ENCODE data around the gene PLEKHA7.

GRCh38 chr11:16898274-16898985 lies 115.8 kb downstream of the PLEKHA7 start:
- TF ChIP-seq YY1 (IDR thresholded peaks at IDR 0.05; ENCODE audit: extremely low read depth, insufficient replicate concordance, low read depth, low read length), result no peak
- no peak for TF ChIP-seq CTCF (IDR thresholded peaks at IDR 0.05 in 2 of 3, conservative IDR thresholded peaks at IDR 0.05 in 1 of 3; ENCODE audit: borderline replicate concordance in 1 of 3, insufficient read depth in 1 of 3, low read depth in 2 of 3, low read length in 2 of 3)
- TF ChIP-seq EZH2 (IDR thresholded peaks at IDR 0.05), result no peak
- no peak for TF ChIP-seq ZBTB33 (IDR thresholded peaks at IDR 0.05; ENCODE audit: extremely low read depth, insufficient replicate concordance, low read length)
- no peak for TF ChIP-seq ATF3 (IDR thresholded peaks at IDR 0.05)
- TF ChIP-seq RAD21 (IDR thresholded peaks at IDR 0.05; ENCODE audit: low read depth), result no peak
- no peak for TF ChIP-seq SP1 (IDR thresholded peaks at IDR 0.05; ENCODE audit: low read depth)
- no peak for TF ChIP-seq POLR2AphosphoS5 (IDR thresholded peaks at IDR 0.05; ENCODE audit: low read depth, low read length)
